OCI-LY7 (cell line): Measurements from ENCODE around the gene CYP3A4. TPM values are rescaled to one million over a fixed set of nuclear protein-coding genes. Genes with fewer than 3 reads are reported as not detected.

Experiments
- BruUV-seq: library from RNA; stranded (reverse); fragments of 400-500 nt; replicated peaks from 2 replicates; lab custom pipeline; 2021; lab: Mats Ljungman, UMichigan
- CTCF ChIA-PET: fragments of 300-600 bp; sonication (Branson Sonifier 250); formaldehyde crosslinking; loops from one replicate; lab custom pipeline; 2022; ENCODE audit warnings: antibody characterized with exemption; ENCODE audit not compliant: unreplicated experiment; lab: Charles Lee
- POLR2A ChIA-PET: fragments of 300-600 bp; sonication (Branson Sonifier 250); formaldehyde crosslinking; loops from one replicate; lab custom pipeline; 2022; ENCODE audit warnings: antibody characterized with exemption; lab: Charles Lee
- DNase-seq: peaks from one replicate; pipeline ENCODE4 v3.0.0-alpha.2; 2015; ENCODE audit warnings: low spot score
- H2AFZ ChIP-seq: fragments of 200-600 bp; sonication (generic), shearing (Covaris generic); 2 replicates; pipeline ENCODE4 v1.6.1; 2014; ENCODE audit warnings: mild to moderate bottlenecking, antibody characterized with exemption, low read length, moderate library complexity
- H3K27ac ChIP-seq: fragments of 200-600 bp; sonication (generic); 2 replicates; pipeline ENCODE4 v1.5.1; 2014; ENCODE audit warnings: mixed run types, low read depth, mild to moderate bottlenecking, moderate library complexity, low read length, inconsistent platforms; ENCODE audit not compliant: poor library complexity, severe bottlenecking
- H3K36me3 ChIP-seq: fragments of 200-600 bp; sonication (generic); 2 replicates; pipeline ENCODE4 v1.6.1; 2014; ENCODE audit warnings: mild to moderate bottlenecking, antibody characterized with exemption, low read length, moderate library complexity, mixed read lengths; ENCODE audit not compliant: insufficient read depth
- H3K4me1 ChIP-seq: fragments of 200-600 bp; sonication (generic); 2 replicates; pipeline ENCODE4 v1.5.1; 2014; ENCODE audit warnings: mild to moderate bottlenecking, low read length; ENCODE audit not compliant: insufficient read depth, poor library complexity, severe bottlenecking
- H3K4me2 ChIP-seq: fragments of 200-600 bp; sonication (generic); 2 replicates; pipeline ENCODE4 v1.6.1; 2014; ENCODE audit warnings: mild to moderate bottlenecking, low read length
- H3K4me3 ChIP-seq: fragments of 200-600 bp; sonication (generic); 2 replicates; pipeline ENCODE4 v1.5.1; 2014; ENCODE audit warnings: mild to moderate bottlenecking, low read depth, low read length; ENCODE audit not compliant: poor library complexity, severe bottlenecking
- H3K79me2 ChIP-seq: fragments of 200-600 bp; sonication (generic); 2 replicates; pipeline ENCODE4 v1.6.1; 2016; ENCODE audit warnings: low read depth, mild to moderate bottlenecking, low read length, moderate library complexity, mixed read lengths; ENCODE audit not compliant: insufficient read depth
- H3K9me2 ChIP-seq: fragments of 200-600 bp; sonication (generic); 2 replicates; pipeline ENCODE4 v1.6.1; 2016; ENCODE audit warnings: mild to moderate bottlenecking, low read length, mixed read lengths; ENCODE audit not compliant: insufficient read depth
- H3K9me3 ChIP-seq: fragments of 200-600 bp; sonication (generic); 2 replicates; pipeline ENCODE4 v1.6.1; 2014; ENCODE audit warnings: mild to moderate bottlenecking, mixed run types, low read length, mixed read lengths
- H4K20me1 ChIP-seq: fragments of 200-600 bp; sonication (generic); 2 replicates; pipeline ENCODE4 v1.6.1; 2014; ENCODE audit warnings: mild to moderate bottlenecking, antibody characterized with exemption, low read length, moderate library complexity, mixed read lengths; ENCODE audit not compliant: insufficient read depth
- EZH2phosphoT487 ChIP-seq: fragments of 200-600 bp; sonication (generic); IDR thresholded peaks from 2 replicates; pipeline ENCODE4 v1.6.1; 2018; ENCODE audit warnings: low read depth, borderline replicate concordance, mild to moderate bottlenecking, mixed run types, antibody characterized with exemption, low read length, moderate library complexity, mixed read lengths
- intact Hi-C: fragments of 100-400 bp; cut with micrococcal nuclease; formaldehyde crosslinking; loops from one replicate; pipeline ENCODE4 v1.10.0; 2022; ENCODE audit not compliant: unreplicated experiment
- total RNA-seq, 2 experiments: library from RNA; depleted of rRNA in 1 of 2; stranded (reverse); fragments of >200 nt in 1 of 2; shearing (Covaris generic) in 1 of 2; gene quantifications; 2 replicates each; pipeline ENCODE4 v1.2.3, GENCODE V29; 2014 to 2022
- TF ChIP-seq, protein P1 (sequence below): fragments of 200-600 bp; sonication (generic); conservative IDR thresholded peaks from 2 replicates; pipeline ENCODE4 v1.5.1; 2014; ENCODE audit warnings: mild to moderate bottlenecking, antibody characterized with exemption, low read length, moderate library complexity, mixed read lengths

Gene CYP3A4
- total RNA-seq, 2 experiments from 2014 or later = not detected

DNA sequence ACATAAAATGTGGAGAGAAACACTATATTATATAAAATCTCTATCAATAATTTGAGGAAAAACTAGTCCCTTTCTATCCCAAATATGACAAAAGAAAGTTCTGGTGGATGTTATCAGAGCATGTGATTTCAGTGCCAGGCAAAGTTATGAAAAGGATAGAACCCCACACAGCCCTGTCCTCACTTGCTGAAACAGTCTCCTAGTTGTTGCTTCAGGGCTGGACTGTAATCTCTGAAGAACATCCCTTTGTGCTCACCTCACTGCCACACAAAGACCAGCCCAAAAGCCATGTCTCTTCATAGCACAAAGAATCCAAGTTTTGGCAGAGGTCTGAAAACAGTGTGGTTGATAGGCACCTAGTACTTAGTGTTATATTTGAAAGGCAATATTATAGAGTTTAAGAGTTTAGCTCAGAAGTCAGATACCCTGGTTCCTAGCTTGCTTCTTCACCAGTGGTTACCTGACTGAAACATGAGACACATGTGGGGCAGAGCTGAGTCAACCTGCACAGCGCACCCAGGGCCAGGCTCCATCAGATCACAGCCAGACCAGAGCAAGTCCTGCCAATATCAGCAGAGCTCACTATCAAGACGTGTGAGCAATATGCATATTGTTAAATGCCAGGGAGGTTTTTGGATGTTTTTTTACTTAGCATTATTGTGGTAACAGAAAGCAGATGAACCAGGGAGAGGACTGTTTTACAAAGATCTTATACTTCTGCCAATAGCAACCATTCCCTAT is 74.0 kb downstream of the CYP3A4 start:
- Histone ChIP-seq H3K4me1 (no peaks in the 10 kb centered on the region), H3K4me3 (no peak overlapping the region), H3K27ac (no peak overlapping the region), H3K9me3 (no peaks in the 10 kb centered on the region), H4K20me1 (no peaks in the 10 kb centered on the region), H3K9me2 (no peaks in the 10 kb centered on the region), H3K4me2 (no peak overlapping the region), H2AFZ (no peak overlapping the region), H3K79me2 (no peaks in the 10 kb centered on the region), H3K36me3 (no peaks in the 10 kb centered on the region)
- POLR2A ChIA-PET = no interaction called here
- DNase-seq = no peak
- BruUV-seq = no TSS peak
- TF ChIP-seq, protein P1, sequence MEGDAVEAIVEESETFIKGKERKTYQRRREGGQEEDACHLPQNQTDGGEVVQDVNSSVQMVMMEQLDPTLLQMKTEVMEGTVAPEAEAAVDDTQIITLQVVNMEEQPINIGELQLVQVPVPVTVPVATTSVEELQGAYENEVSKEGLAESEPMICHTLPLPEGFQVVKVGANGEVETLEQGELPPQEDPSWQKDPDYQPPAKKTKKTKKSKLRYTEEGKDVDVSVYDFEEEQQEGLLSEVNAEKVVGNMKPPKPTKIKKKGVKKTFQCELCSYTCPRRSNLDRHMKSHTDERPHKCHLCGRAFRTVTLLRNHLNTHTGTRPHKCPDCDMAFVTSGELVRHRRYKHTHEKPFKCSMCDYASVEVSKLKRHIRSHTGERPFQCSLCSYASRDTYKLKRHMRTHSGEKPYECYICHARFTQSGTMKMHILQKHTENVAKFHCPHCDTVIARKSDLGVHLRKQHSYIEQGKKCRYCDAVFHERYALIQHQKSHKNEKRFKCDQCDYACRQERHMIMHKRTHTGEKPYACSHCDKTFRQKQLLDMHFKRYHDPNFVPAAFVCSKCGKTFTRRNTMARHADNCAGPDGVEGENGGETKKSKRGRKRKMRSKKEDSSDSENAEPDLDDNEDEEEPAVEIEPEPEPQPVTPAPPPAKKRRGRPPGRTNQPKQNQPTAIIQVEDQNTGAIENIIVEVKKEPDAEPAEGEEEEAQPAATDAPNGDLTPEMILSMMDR = no peak
- TF ChIP-seq EZH2phosphoT487 = no peak
- CTCF ChIA-PET = no interaction called here
- intact Hi-C loops = no loop called here

DNA sequence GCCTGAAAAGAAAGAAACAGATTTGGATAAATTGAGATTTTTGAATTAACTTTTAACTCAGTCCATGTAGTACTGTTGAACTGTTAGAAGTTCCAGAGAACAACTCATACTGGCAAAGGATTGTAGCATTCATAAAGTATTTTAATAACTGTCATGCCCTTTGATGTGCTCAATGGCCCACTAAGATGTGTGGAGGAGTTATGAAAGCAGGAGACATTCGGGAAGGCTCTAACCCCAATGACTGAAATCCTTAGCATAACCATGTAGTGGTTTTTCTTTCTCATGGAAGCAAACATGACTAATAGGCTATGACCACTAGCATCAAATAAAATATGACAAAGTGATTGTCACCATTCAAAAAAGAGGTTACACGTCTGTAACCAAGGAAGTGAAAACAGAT is 74.7 kb downstream of the CYP3A4 start:
- no peak overlapping the region for H3K27ac ChIP-seq
- no peaks in the 10 kb centered on the region for H3K9me2 ChIP-seq
- no peak for TF ChIP-seq EZH2phosphoT487
- TF ChIP-seq, protein P1 = no peak
- H3K4me1 ChIP-seq = no peaks in the 10 kb centered on the region
- DNase-seq = no peak
- no peak overlapping the region for H3K4me3 ChIP-seq
- CTCF ChIA-PET = no interaction called here
- intact Hi-C loops = no loop called here
- no peak overlapping the region for H2AFZ ChIP-seq
- no peaks in the 10 kb centered on the region for H4K20me1 ChIP-seq
- H3K79me2 ChIP-seq = no peaks in the 10 kb centered on the region
- no TSS peak for BruUV-seq
- no peaks in the 10 kb centered on the region for H3K9me3 ChIP-seq
- POLR2A ChIA-PET = no interaction called here
- no peaks in the 10 kb centered on the region for H3K36me3 ChIP-seq
- no peak overlapping the region for H3K4me2 ChIP-seq

DNA sequence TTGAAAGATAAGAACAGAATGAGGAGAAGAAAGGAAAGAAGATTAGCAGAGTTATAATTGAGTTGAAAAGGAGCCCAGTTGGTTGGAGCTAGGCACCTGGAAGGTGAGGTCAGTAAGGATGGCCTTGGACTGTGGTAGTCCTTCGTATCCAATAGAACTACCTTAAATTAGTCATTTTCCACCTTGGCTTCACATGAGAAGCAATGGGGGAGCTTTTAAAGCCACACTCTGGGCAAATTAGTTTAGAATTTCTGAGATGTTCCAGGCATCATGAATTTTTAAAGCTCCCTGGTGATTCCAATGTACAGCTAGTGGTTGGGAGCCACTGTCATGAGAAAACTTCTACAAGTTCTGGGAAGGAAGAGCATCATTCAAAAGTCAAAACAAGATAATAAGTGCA is 76.9 kb downstream of the CYP3A4 start:
- Histone ChIP-seq H3K4me2 (no peak overlapping the region), H2AFZ (no peak overlapping the region)

More for the DNA sequence above, 76.9 kb downstream of the CYP3A4 start:
- no TSS peak for BruUV-seq
- Histone ChIP-seq H3K4me1 (no peaks in the 10 kb centered on the region), H3K79me2 (no peaks in the 10 kb centered on the region), H3K9me3 (no peaks in the 10 kb centered on the region), H3K4me3 (no peak overlapping the region), H3K9me2 (no peaks in the 10 kb centered on the region), H3K27ac (no peak overlapping the region), H3K36me3 (no peaks in the 10 kb centered on the region), H4K20me1 (no peaks in the 10 kb centered on the region)
- ChIA-PET POLR2A (no interaction called here), CTCF (no interaction called here)
- DNase-seq = no peak
- intact Hi-C loops = no loop called here
- TF ChIP-seq, protein P1 = no peak
- no peak for TF ChIP-seq EZH2phosphoT487
